K562 (cell line): ENCODE measurements around the gene PLA2G15. TPM values are rescaled to one million over a fixed set of nuclear protein-coding genes. Genes with fewer than 3 reads are reported as not detected.

Experiments used
- ATAC-seq: fragments of 200-7000 bp; cut with Tn5 transposase; 3 replicates; pipeline ENCODE4 v1.9.1; 2020; ENCODE audit warnings: moderate library complexity
- BruUV-seq: library from RNA; stranded (reverse); fragments of 400-500 nt; replicated peaks from 2 replicates; lab custom pipeline; 2021; lab: Mats Ljungman, UMichigan
- CTCF ChIA-PET: fragments of 300-600 bp; formaldehyde crosslinking; extraction: SDS; loops from one replicate; lab custom pipeline; 2021; ENCODE audit warnings: low intra/inter-chr PET ratio; lab: Yijun Ruan, JAX
- POLR2A ChIA-PET: fragments of 300-600, 350-650 bp; sonication (Branson Sonifier 250); formaldehyde crosslinking; extraction: SDS; loops from one replicate; lab custom pipeline; 2021; ENCODE audit warnings: antibody characterized with exemption, inconsistent platforms; lab: Yijun Ruan, JAX
- DNase-seq, 4 experiments: peaks; one replicate each; pipeline versions ENCODE4 v3.0.0 to v3.0.0-alpha.2; 2011 to 2018; ENCODE audit warnings: low spot score in 3 of 4, mixed read lengths in 3 of 4; ENCODE audit errors: extremely low read depth in 1 of 4
- FAIRE-seq: peaks from 2 replicates; lab custom pipeline; 2011; peaks lifted over from hg19 to GRCh38; lab: Jason Lieb, UNC
- H2AFZ ChIP-seq: 2 replicates; pipeline ENCODE4 v1.6.0; 2011; ENCODE audit warnings: low read depth, low read length, control low read depth, inconsistent platforms
- H3K27ac ChIP-seq: fragments of 200-600 bp; 3 replicates; pipeline ENCODE4 v1.8.0; 2011; ENCODE audit warnings: low read depth, mild to moderate bottlenecking, control low read depth, inconsistent platforms, low read length, moderate library complexity, mixed read lengths; ENCODE audit errors: extremely low read depth
- H3K27me3 ChIP-seq, 2 experiments: fragments of 300-600 bp in 1 of 2; 2 replicates in 1 of 2; 3 replicates in 1 of 2; pipeline versions ENCODE4 v1.6.0 to v1.8.0; 2011; ENCODE audit warnings: inconsistent platforms in 2 of 2, low read length in 2 of 2, mild to moderate bottlenecking in 1 of 2, mixed read lengths in 1 of 2, moderate library complexity in 1 of 2; ENCODE audit not compliant: control insufficient read depth in 2 of 2, insufficient read depth in 2 of 2
- H3K36me3 ChIP-seq: fragments of 300-600 bp; 3 replicates; pipeline ENCODE4 v1.8.0; 2011; ENCODE audit warnings: mild to moderate bottlenecking, low read length, inconsistent platforms; ENCODE audit not compliant: control insufficient read depth, insufficient read depth
- H3K4me1 ChIP-seq, 2 experiments: fragments of 200-600 bp in 1 of 2; replicated peaks in 1 of 2; 2 replicates in 1 of 2; 3 replicates in 1 of 2; pipeline versions ENCODE4 v1.5.1 to v1.8.0; 2011; ENCODE audit warnings: inconsistent platforms in 2 of 2, low read length in 2 of 2, mild to moderate bottlenecking in 1 of 2, mixed read lengths in 1 of 2, moderate library complexity in 1 of 2; ENCODE audit not compliant: control insufficient read depth in 2 of 2, insufficient read depth in 2 of 2
- H3K4me2 ChIP-seq: 2 replicates; pipeline ENCODE4 v1.6.1; 2011; ENCODE audit warnings: low read length, control low read depth, inconsistent platforms, mixed read lengths; ENCODE audit not compliant: insufficient read depth
- H3K4me3 ChIP-seq: fragments of 200-600 bp; sonication (generic), shearing (Covaris generic); 2 replicates; pipeline ENCODE4 v1.5.1; 2016; ENCODE audit warnings: control low read depth, inconsistent platforms
- H3K79me2 ChIP-seq: fragments of 200-600 bp; 3 replicates; pipeline ENCODE4 v1.8.0; 2011; ENCODE audit warnings: low read length, inconsistent platforms; ENCODE audit not compliant: control insufficient read depth, insufficient read depth
- H3K9ac ChIP-seq, 2 experiments: 2 replicates each; pipeline versions ENCODE4 v1.6.0 to v1.6.1; 2011; ENCODE audit warnings: low read depth in 2 of 2, low read length in 2 of 2, control low read depth in 1 of 2, inconsistent platforms in 1 of 2, mild to moderate bottlenecking in 1 of 2, mixed read lengths in 1 of 2; ENCODE audit not compliant: insufficient read depth in 1 of 2
- H3K9me1 ChIP-seq: one replicate; pipeline ENCODE4 v1.6.0; 2011; ENCODE audit warnings: inconsistent platforms, mild to moderate bottlenecking, low read length, moderate library complexity; ENCODE audit not compliant: control insufficient read depth, insufficient read depth
- H3K9me3 ChIP-seq: replicated peaks from 2 replicates; pipeline ENCODE4 v1.5.1; 2011; ENCODE audit warnings: low read depth, low read length, inconsistent platforms; ENCODE audit not compliant: control insufficient read depth, insufficient read depth
- H4K20me1 ChIP-seq: replicated peaks from 2 replicates; pipeline ENCODE4 v1.6.1; 2011; ENCODE audit warnings: low read length, inconsistent platforms, mixed read lengths; ENCODE audit not compliant: control insufficient read depth, insufficient read depth
- BCLAF1 ChIP-seq, 2 experiments: fragments of 450-650 bp in 1 of 2; IDR thresholded peaks; 2 replicates each; pipeline ENCODE4 v1.6.1; 2011 to 2017; ENCODE audit warnings: low read depth in 2 of 2, antibody characterized with exemption in 1 of 2, borderline replicate concordance in 1 of 2, low read length in 1 of 2, mild to moderate bottlenecking in 1 of 2, mixed read lengths in 1 of 2; ENCODE audit not compliant: control insufficient read depth in 1 of 2
- CBFA2T3 ChIP-seq: fragments of 450-650 bp; IDR thresholded peaks from 2 replicates; pipeline ENCODE4 v1.6.1; 2017
- CCAR2 ChIP-seq: fragments of 200-400 bp; formaldehyde crosslinking; IDR thresholded peaks from 2 replicates; pipeline ENCODE4 v1.6.1; 2017; ENCODE audit warnings: mild to moderate bottlenecking, low read depth, low read length
- ESRRB ChIP-seq: fragments of 250-450 bp; sonication (Bioruptor Pico); IDR thresholded peaks from 2 replicates; pipeline ENCODE4 v1.5.0; 2020; ENCODE audit warnings: mild to moderate bottlenecking, moderate library complexity, borderline replicate concordance
- KLF1 ChIP-seq: fragments of 450-650 bp; IDR thresholded peaks from 2 replicates; pipeline ENCODE4 v1.6.1; 2016; ENCODE audit warnings: missing genetic modification characterization, missing compliant biosample characterization
- MED1 ChIP-seq: sonication (generic); formaldehyde crosslinking; IDR thresholded peaks from 2 replicates; pipeline ENCODE4 v1.8.1; 2023; ENCODE audit warnings: missing genetic modification reagents, borderline replicate concordance
- MEF2A ChIP-seq: IDR thresholded peaks from 2 replicates; pipeline ENCODE4 v1.6.1; 2011; ENCODE audit warnings: low read depth, mild to moderate bottlenecking, low read length, moderate library complexity; ENCODE audit not compliant: control insufficient read depth
- MEF2D ChIP-seq: conservative IDR thresholded peaks from 2 replicates; pipeline ENCODE4 v1.6.1; 2016; ENCODE audit warnings: low read depth, missing genetic modification characterization, missing compliant biosample characterization
- MTA1 ChIP-seq: fragments of 450-650 bp; IDR thresholded peaks from 2 replicates; pipeline ENCODE4 v1.6.1; 2017; ENCODE audit warnings: borderline replicate concordance
- MTA2 ChIP-seq: fragments of 450-650 bp; IDR thresholded peaks from 2 replicates; pipeline ENCODE4 v1.6.1; 2016; ENCODE audit warnings: low read depth
- PREB ChIP-seq: sonication (generic); formaldehyde crosslinking; IDR thresholded peaks from 2 replicates; pipeline ENCODE4 v1.8.1; 2023; ENCODE audit warnings: mild to moderate bottlenecking, missing genetic modification reagents
- SMAD4 ChIP-seq: fragments of 250-450 bp; sonication (Bioruptor Pico); conservative IDR thresholded peaks from 2 replicates; pipeline ENCODE4 v1.8.0; 2021; ENCODE audit warnings: inconsistent platforms, mild to moderate bottlenecking, moderate library complexity
- SMARCA5 ChIP-seq: fragments of 450-650 bp; IDR thresholded peaks from 2 replicates; pipeline ENCODE4 v1.6.1; 2016
- SMARCC2 ChIP-seq: fragments of 450-650 bp; IDR thresholded peaks from 2 replicates; pipeline ENCODE4 v1.6.1; 2017; ENCODE audit warnings: antibody characterized with exemption, moderate library complexity, mild to moderate bottlenecking, low read depth
- SP1 ChIP-seq: sonication (generic); formaldehyde crosslinking; IDR thresholded peaks from 2 replicates; pipeline ENCODE4 v1.8.1; 2022; ENCODE audit warnings: mild to moderate bottlenecking, missing genetic modification reagents
- SPI1 ChIP-seq: IDR thresholded peaks from 2 replicates; pipeline ENCODE4 v1.6.1; 2011; ENCODE audit warnings: low read depth, low read length, control low read depth, borderline replicate concordance
- ZFX ChIP-seq: sonication (generic); formaldehyde crosslinking; IDR thresholded peaks from 2 replicates; pipeline ENCODE4 v1.8.0; 2022; ENCODE audit warnings: mild to moderate bottlenecking, missing genetic modification reagents, moderate library complexity
- ZNF384 ChIP-seq: IDR thresholded peaks from 2 replicates; pipeline ENCODE4 v1.6.1; 2012; ENCODE audit warnings: low read depth, low read length, improper control_type of control experiment
- ZNF584 ChIP-seq: fragments of 200-800 bp; sonication (Bioruptor generic); IDR thresholded peaks from 2 replicates; pipeline ENCODE4 v1.6.1; 2016; ENCODE audit warnings: low read depth, mild to moderate bottlenecking, missing genetic modification characterization, missing compliant biosample characterization
- ZNF780A ChIP-seq: fragments of 250-450 bp; sonication (Bioruptor Pico); IDR thresholded peaks from 2 replicates; pipeline ENCODE4 v1.5.0; 2021; ENCODE audit warnings: mild to moderate bottlenecking
- WGBS: fragments of 100-300 bp; shearing (Covaris generic); methylation state at CpG from one replicate; pipeline ENCODE4 v1.1.6; 2016; ENCODE audit warnings: low coverage, mixed read lengths; ENCODE audit not compliant: insufficient coverage; ENCODE audit errors: missing lambda C conversion rate; 5-methylcytosine and 5-hydroxymethylcytosine counted together
- in situ Hi-C: fragments of 300-500 bp; cut with MboI; formaldehyde crosslinking; loops from 4 replicates; pipeline ENCODE4 v1.15.0; 2018; ENCODE audit warnings: inconsistent platforms, mixed read lengths
- intact Hi-C: fragments of 100-400 bp; cut with micrococcal nuclease; formaldehyde crosslinking; loops from 2 replicates; pipeline ENCODE4 v1.14.2; 2022
- polyA plus RNA-seq, 8 experiments: library from polyadenylated mRNA; depleted of rRNA in 4 of 8; stranded (reverse) in 5 of 8; unstranded in 3 of 8; fragments of >200 nt; fragmentation: Nextera tagmentation in 2 of 8; fragmentation: Illumina TruSeq in 1 of 8; extraction: Ambion mirVana in 2 of 8; extraction: Trizol in 1 of 8; gene quantifications; 2 replicates each; pipeline versions ENCODE4 v1.2.1 to v1.2.3, GENCODE V29; 2011 to 2014; ENCODE audit warnings: inconsistent platforms in 1 of 8, missing spikeins in 1 of 8
- total RNA-seq, 7 experiments: library from RNA; depleted of rRNA in 6 of 7; stranded (reverse); fragments of >200 nt in 6 of 7; fragmentation: Illumina TruSeq in 2 of 7; extraction: Trizol in 2 of 7; gene quantifications; 2 replicates each; pipeline versions ENCODE4 v1.2.1 to v1.2.3, GENCODE V29; 2011 to 2021; ENCODE audit warnings: low replicate concordance in 1 of 7

The PLA2G15 gene
- total and polyA plus RNA-seq, 9 of the 15 experiments (the other 6 are each of a cell fraction or from before 2014, with no cell fraction given) = 0.42 to 8.6 (median 4.8) TPM

GRCh38 chr16:68291227-68291626, 46.1 kb downstream of the PLA2G15 start:
- ChIA-PET CTCF (no interaction called here), POLR2A (interaction anchor here (0.6 to 3.4 kb wide), 4 partner anchors 9 to 46 kb away, joined by 3 to 15 read pairs (median 10); partner anchors contain the start of genes PLA2G15, PRMT7 and SLC7A6OS)
- Histone ChIP-seq H3K9me3 (no peaks in the 10 kb centered on the region), H3K4me1 (peaks cover 14 to 22% of the 10 kb centered on the region in 2 experiments), H3K9me1 (no peaks in the 10 kb centered on the region), H3K79me2 (peaks cover 7% of the 10 kb centered on the region; the same call in 1 of the 3 replicates), H3K27ac (no peak overlapping the region; the same call in 2 of the 3 replicates), H3K9ac (no peak overlapping the region), H3K4me2 (no peak overlapping the region), H4K20me1 (peaks cover 2% of the 10 kb centered on the region; the same call in 1 of the 2 replicates), H3K36me3 (peaks cover 85% of the 10 kb centered on the region), H2AFZ (no peak overlapping the region), H3K4me3 (no peak overlapping the region), H3K27me3 (no peaks in the 10 kb centered on the region)
- WGBS = 88% methylated on average over 4 of the region's 4 CpGs
- ATAC-seq (no peak), FAIRE-seq (no peak), DNase-seq (no peak)
- intact Hi-C loops (no loop called here), in situ Hi-C loops (no loop called here)
- no TSS peak for BruUV-seq
- TF ChIP-seq ZNF384 (no peak), SMAD4 (CRISPR knock-in tag) (no peak), MTA2 (no peak), MTA1 (no peak), CBFA2T3 (no peak), SMARCA5 (no peak), SP1 (CRISPR knock-in tag) (no peak), BCLAF1 (IDR thresholded peaks at IDR 0.05; ENCODE audit: borderline replicate concordance in 1 of 2, control insufficient read depth in 1 of 2, low read depth in 2 of 2, low read length in 1 of 2) (no peak), PREB (CRISPR knock-in tag) (no peak), KLF1 (tag) (no peak), MEF2D (tag) (no peak), ZFX (CRISPR knock-in tag) (no peak), CCAR2 (no peak), SPI1 (no peak), MEF2A (no peak), ZNF584 (CRISPR knock-in tag) (no peak), SMARCC2 (no peak), MED1 (CRISPR knock-in tag) (no peak), ESRRB (no peak), ZNF780A (CRISPR knock-in tag) (no peak)
